Epithelial cell of proximal tubule (primary cell): ENCODE measurements around the gene CFTR. TPM values are rescaled to one million over a fixed set of nuclear protein-coding genes. Genes with fewer than 3 reads are reported as not detected.

Source experiments
- DNase-seq: peaks from one replicate; pipeline ENCODE4 v3.0.0-alpha.2; 2011; ENCODE audit warnings: low read depth
- H3K4me3 ChIP-seq: 2 replicates; pipeline ENCODE4 v1.5.1; 2011; ENCODE audit warnings: low read depth, mild to moderate bottlenecking, low read length
- total RNA-seq: library from RNA; depleted of rRNA; stranded (reverse); fragments of >200 nt; gene quantifications from 2 replicates; pipeline ENCODE4 v1.2.3, GENCODE V29; 2015
- TF ChIP-seq, protein P1 (sequence below): conservative IDR thresholded peaks from 2 replicates; pipeline ENCODE4 v1.5.1; 2012; ENCODE audit warnings: low read depth, mild to moderate bottlenecking, low read length

CFTR gene
- total RNA-seq, 1 donor from 2014 or later: 0.98 TPM

- TF ChIP-seq, protein P1, sequence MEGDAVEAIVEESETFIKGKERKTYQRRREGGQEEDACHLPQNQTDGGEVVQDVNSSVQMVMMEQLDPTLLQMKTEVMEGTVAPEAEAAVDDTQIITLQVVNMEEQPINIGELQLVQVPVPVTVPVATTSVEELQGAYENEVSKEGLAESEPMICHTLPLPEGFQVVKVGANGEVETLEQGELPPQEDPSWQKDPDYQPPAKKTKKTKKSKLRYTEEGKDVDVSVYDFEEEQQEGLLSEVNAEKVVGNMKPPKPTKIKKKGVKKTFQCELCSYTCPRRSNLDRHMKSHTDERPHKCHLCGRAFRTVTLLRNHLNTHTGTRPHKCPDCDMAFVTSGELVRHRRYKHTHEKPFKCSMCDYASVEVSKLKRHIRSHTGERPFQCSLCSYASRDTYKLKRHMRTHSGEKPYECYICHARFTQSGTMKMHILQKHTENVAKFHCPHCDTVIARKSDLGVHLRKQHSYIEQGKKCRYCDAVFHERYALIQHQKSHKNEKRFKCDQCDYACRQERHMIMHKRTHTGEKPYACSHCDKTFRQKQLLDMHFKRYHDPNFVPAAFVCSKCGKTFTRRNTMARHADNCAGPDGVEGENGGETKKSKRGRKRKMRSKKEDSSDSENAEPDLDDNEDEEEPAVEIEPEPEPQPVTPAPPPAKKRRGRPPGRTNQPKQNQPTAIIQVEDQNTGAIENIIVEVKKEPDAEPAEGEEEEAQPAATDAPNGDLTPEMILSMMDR: no peak
- H3K4me3 ChIP-seq: no peak overlapping the region
- DNase-seq: no peak
These were observed 51.9 kb downstream of the CFTR start for GRCh38 chr7:117531595-117532244.

- TF ChIP-seq, protein P1: no peak
- no peak for DNase-seq
- no peak overlapping the region for H3K4me3 ChIP-seq
These were observed 58.2 kb downstream of the CFTR start for GRCh38 chr7:117538053-117538452.

DNA sequence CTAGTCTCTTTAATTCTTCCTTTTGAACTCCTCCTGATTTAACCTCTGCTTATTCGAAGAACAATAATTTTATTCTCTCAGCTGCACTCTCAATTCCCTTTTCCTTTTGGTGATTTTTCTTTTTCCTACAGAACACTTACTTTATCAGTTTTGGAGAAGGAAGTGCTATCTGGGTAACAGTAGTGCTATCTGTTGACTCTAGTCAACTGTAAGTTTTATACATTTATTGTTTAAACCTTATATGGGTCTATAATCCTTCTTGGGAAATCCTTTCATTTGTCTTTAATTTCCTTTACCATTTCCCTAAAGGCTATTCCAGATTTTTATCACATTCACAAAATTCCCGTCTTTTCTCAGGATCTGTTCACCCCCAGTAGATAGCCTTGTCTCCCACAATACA is 64.2 kb downstream of the CFTR start:
- H3K4me3 ChIP-seq: no peak overlapping the region
- TF ChIP-seq, protein P1: no peak

GRCh38 chr7:117548035-117548434 is 68.2 kb downstream of the CFTR start:
- no peak for DNase-seq
- TF ChIP-seq, protein P1: no peak
- no peak overlapping the region for H3K4me3 ChIP-seq

More for the DNA sequence above, 64.2 kb downstream of the CFTR start:
- no peak for DNase-seq

GRCh38 chr7:117550625-117551024 is 70.8 kb downstream of the CFTR start:
- TF ChIP-seq, protein P1: no peak
- no peak for DNase-seq
- no peak overlapping the region for H3K4me3 ChIP-seq

DNA sequence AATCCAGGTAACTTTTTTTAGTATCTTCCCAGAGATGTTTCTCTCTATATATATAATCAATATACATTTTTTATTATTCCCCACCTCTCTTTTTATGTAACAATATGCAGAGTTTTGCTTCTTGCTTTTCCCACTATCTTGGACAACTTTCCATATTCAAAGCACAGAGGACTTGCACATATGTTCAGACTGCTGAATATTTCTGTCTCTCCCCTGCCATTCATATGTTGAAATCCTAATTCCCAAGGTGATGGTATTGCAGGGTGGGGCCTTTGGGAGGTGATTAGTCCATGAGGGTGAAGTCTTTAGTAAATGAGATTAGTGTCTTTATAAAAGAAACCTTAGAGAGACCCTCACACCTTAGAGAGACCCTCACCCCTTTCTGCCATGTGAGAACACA is 72.8 kb downstream of the CFTR start:
- TF ChIP-seq, protein P1: no peak
- no peak for DNase-seq
- no peak overlapping the region for H3K4me3 ChIP-seq

- no peak for DNase-seq
- TF ChIP-seq, protein P1: no peak
- no peak overlapping the region for H3K4me3 ChIP-seq
These were observed 75.4 kb downstream of the CFTR start for GRCh38 chr7:117555260-117555659.
